Measurements from ENCODE around the gene ANAPC13.

The ANAPC13 gene

GRCh38 chr3:134496471-134497071 is 10.8 kb upstream of the ANAPC13 start:
- Histone ChIP-seq H3K9me3 (ENCODE audit: control insufficient read depth, insufficient read depth, low read depth, low read length) (no peaks in the 10 kb centered on the region), H3K4me3 (ENCODE audit: low read depth, low read length) (no peak overlapping the region), H3K27ac (ENCODE audit: extremely low read depth, low read depth, low read length) (no peak overlapping the region), H3K36me3 (ENCODE audit: control insufficient read depth in 2 of 2, insufficient read depth in 1 of 2, low read length in 2 of 2) (peaks cover 0 to 10% of the 10 kb centered on the region in 2 experiments; a peak in 1 of 3 replicates), H3K4me1 (ENCODE audit: control insufficient read depth, insufficient read depth, low read length) (no peaks in the 10 kb centered on the region)
- ChIA-PET POLR2A (no interaction called here), CTCF (no interaction called here)
- TF ChIP-seq ZNF335 (tag by site-specific recombination; conservative IDR thresholded peaks at IDR 0.05) (no peak), ZNF558 (tag by site-specific recombination; IDR thresholded peaks at IDR 0.05) (no peak), KLF10 (tag by site-specific recombination; IDR thresholded peaks at IDR 0.05) (no peak), ZNF791 (tag by site-specific recombination; IDR thresholded peaks at IDR 0.05) (no peak)

GRCh38 chr3:134495980-134496379 is 10.2 kb upstream of the ANAPC13 start:
- Histone ChIP-seq H3K36me3 (ENCODE audit: control insufficient read depth in 2 of 2, insufficient read depth in 1 of 2, low read length in 2 of 2) (peaks cover 0 to 10% of the 10 kb centered on the region in 2 experiments; a peak in 1 of 3 replicates), H3K4me1 (ENCODE audit: control insufficient read depth, insufficient read depth, low read length) (no peaks in the 10 kb centered on the region), H3K27ac (ENCODE audit: extremely low read depth, low read depth, low read length) (no peak overlapping the region), H3K9me3 (ENCODE audit: control insufficient read depth, insufficient read depth, low read depth, low read length) (no peaks in the 10 kb centered on the region), H3K4me3 (ENCODE audit: low read depth, low read length) (no peak overlapping the region)
- TF ChIP-seq ZNF449 (tag by site-specific recombination; IDR thresholded peaks at IDR 0.05) (no peak), ZIC2 (tag by site-specific recombination; IDR thresholded peaks at IDR 0.05) (no peak), KLF1 (tag by site-specific recombination; IDR thresholded peaks at IDR 0.05) (no peak), ZNF48 (tag by site-specific recombination; IDR thresholded peaks at IDR 0.05) (no peak), ZNF274 (IDR thresholded peaks at IDR 0.05; ENCODE audit: low read length) (no peak), ZNF274 (tag by site-specific recombination; IDR thresholded peaks at IDR 0.05; ENCODE audit: borderline replicate concordance) (no peak), ZNF416 (tag by site-specific recombination; IDR thresholded peaks at IDR 0.05) (no peak), ZNF214 (tag by site-specific recombination; IDR thresholded peaks at IDR 0.05; ENCODE audit: borderline replicate concordance) (no peak)
- POLR2A ChIA-PET: no interaction called here
- CTCF ChIA-PET: no interaction called here

- Histone ChIP-seq H3K4me3 (ENCODE audit: low read depth, low read length) (no peak overlapping the region), H3K9me3 (ENCODE audit: control insufficient read depth, insufficient read depth, low read depth, low read length) (no peaks in the 10 kb centered on the region), H3K4me1 (ENCODE audit: control insufficient read depth, insufficient read depth, low read length) (no peaks in the 10 kb centered on the region), H3K36me3 (ENCODE audit: control insufficient read depth in 2 of 2, insufficient read depth in 1 of 2, low read length in 2 of 2) (peaks cover 0 to 10% of the 10 kb centered on the region in 2 experiments; a peak in 1 of 3 replicates), H3K27ac (ENCODE audit: extremely low read depth, low read depth, low read length) (no peak overlapping the region)
- CTCF ChIA-PET: interaction anchor here (0.6 kb wide), 1 partner anchor 125 kb away, joined by 3 read pairs; no protein-coding TSS in a partner anchor
- POLR2A ChIA-PET: interaction anchor here (1.9 kb wide), 1 partner anchor 9 kb away, joined by 4 read pairs; the partner anchor contains the start of genes ANAPC13 and CEP63
- TF ChIP-seq ZNF16 (tag by site-specific recombination; IDR thresholded peaks at IDR 0.05; ENCODE audit: low read depth) (no peak), MEIS1 (CRISPR knock-in tag; IDR thresholded peaks at IDR 0.05; ENCODE audit: borderline replicate concordance) (no peak), ZNF670 (tag by site-specific recombination; IDR thresholded peaks at IDR 0.05; ENCODE audit: low read depth) (no peak), ZSCAN30 (tag by site-specific recombination; IDR thresholded peaks at IDR 0.05) (no peak), ZSCAN16 (tag by site-specific recombination; IDR thresholded peaks at IDR 0.05) (no peak), PRDM4 (tag by site-specific recombination; IDR thresholded peaks at IDR 0.05) (no peak), ZNF404 (tag by site-specific recombination; IDR thresholded peaks at IDR 0.05) (no peak), ZNF639 (tag by site-specific recombination; IDR thresholded peaks at IDR 0.05) (no peak), ZNF239 (tag by site-specific recombination; IDR thresholded peaks at IDR 0.05) (no peak), ZNF140 (tag by site-specific recombination; IDR thresholded peaks at IDR 0.05) (no peak), GLIS2 (tag by site-specific recombination; IDR thresholded peaks at IDR 0.05) (no peak), ZNF266 (tag by site-specific recombination; IDR thresholded peaks at IDR 0.05; ENCODE audit: low read depth) (no peak), FEZF1 (tag by site-specific recombination; IDR thresholded peaks at IDR 0.05) (no peak), ZNF133 (tag by site-specific recombination; IDR thresholded peaks at IDR 0.05) (no peak), ZNF830 (tag by site-specific recombination; IDR thresholded peaks at IDR 0.05; ENCODE audit: low read depth) (no peak)
These were observed 8.7 kb upstream of the ANAPC13 start for GRCh38 chr3:134494495-134494894.

All from HEK293 (cell line).